Large intestine (tissue), 3 donors: ENCODE results near the gene FCHO1. TPM values are rescaled to one million over a fixed set of nuclear protein-coding genes. Genes with fewer than 3 reads are reported as not detected.
"Not testable (repeated sequence)": the region's sequence is repeated elsewhere in the genome, so short reads cannot be mapped to it uniquely, and the experiment has no call there.

ENCODE experiments used
- DNase-seq, 2 donors: peaks; one replicate each; pipeline versions ENCODE4 v3.0.0 to v3.0.0-alpha.2; 2013
- H3K27ac ChIP-seq: one replicate; pipeline ENCODE4 v1.5.1; 2013; ENCODE audit warnings: low read length
- H3K27me3 ChIP-seq: 2 replicates; pipeline ENCODE4 v1.6.1; 2013; ENCODE audit warnings: low read length; ENCODE audit not compliant: control insufficient read depth, insufficient read depth
- H3K36me3 ChIP-seq: 2 replicates; pipeline ENCODE4 v1.6.1; 2013; ENCODE audit warnings: low read length; ENCODE audit not compliant: control insufficient read depth, insufficient read depth
- H3K4me1 ChIP-seq: one replicate; pipeline ENCODE4 v1.6.1; 2013; ENCODE audit warnings: low read length; ENCODE audit not compliant: control insufficient read depth, insufficient read depth
- H3K4me3 ChIP-seq: one replicate; pipeline ENCODE4 v1.5.1; 2013; ENCODE audit warnings: low read length
- H3K9me3 ChIP-seq: one replicate; pipeline ENCODE4 v1.6.1; 2013; ENCODE audit warnings: mild to moderate bottlenecking, low read depth, low read length, moderate library complexity; ENCODE audit not compliant: control insufficient read depth
- WGBS: methylation state at CpG from one replicate; pipeline ENCODE4 v1.1.5; 2013; ENCODE audit warnings: low lambda C conversion rate; ENCODE audit not compliant: insufficient coverage; 5-methylcytosine and 5-hydroxymethylcytosine counted together
- polyA plus RNA-seq: library from polyadenylated mRNA; unstranded; fragments of 120-200 nt; gene quantifications from one replicate; pipeline ENCODE4 v1.2.1, GENCODE V29; 2013

Gene FCHO1
- polyA plus RNA-seq, 1 donor: 2.5 TPM

GRCh38 chr19:17778968-17779929 lies 28.0 kb downstream of the FCHO1 start:
- DNase-seq: peak in 1 of 2 donors; percentile 50
- Histone ChIP-seq H3K4me3 (peak overlapping the region; percentile 7), H3K4me1 (peaks cover 5% of the 10 kb centered on the region), H3K27ac (no peak overlapping the region), H3K27me3 (no peaks in the 10 kb centered on the region), H3K36me3 (no peaks in the 10 kb centered on the region), H3K9me3 (peaks cover 2% of the 10 kb centered on the region)
- WGBS: 7% methylated on average over 3 of the region's 25 CpGs

GRCh38 chr19:17780781-17781180 lies 29.5 kb downstream of the FCHO1 start:
- H3K27me3 ChIP-seq: no peaks in the 10 kb centered on the region
- H3K9me3 ChIP-seq: peaks cover 2% of the 10 kb centered on the region
- no peak overlapping the region for H3K27ac ChIP-seq
- no CpG with 5 or more reads among the region's 2 CpGs for WGBS
- DNase-seq: no peak
- no peak overlapping the region for H3K4me3 ChIP-seq
- H3K36me3 ChIP-seq: no peaks in the 10 kb centered on the region
- peaks cover 5% of the 10 kb centered on the region for H3K4me1 ChIP-seq

- H3K27ac ChIP-seq, DNase-seq, H3K9me3 ChIP-seq, H3K36me3 ChIP-seq, H3K27me3 ChIP-seq, H3K4me1 ChIP-seq, H3K4me3 ChIP-seq: not testable (repeated sequence)
- no CpG with 5 or more reads among the region's 5 CpGs for WGBS
Observed at GRCh38 chr19:17783721-17784120, 32.4 kb downstream of the FCHO1 start.

- H3K27ac ChIP-seq: no peak overlapping the region
- peak in 1 of 2 donors; percentile 59 for DNase-seq
- H3K4me1 ChIP-seq: no peaks in the 10 kb centered on the region
- no peak overlapping the region for H3K4me3 ChIP-seq
- no peaks in the 10 kb centered on the region for H3K27me3 ChIP-seq
- no peaks in the 10 kb centered on the region for H3K36me3 ChIP-seq
- no CpG with 5 or more reads among the region's 32 CpGs for WGBS
- no peaks in the 10 kb centered on the region for H3K9me3 ChIP-seq
Observed at GRCh38 chr19:17784201-17785008, 33.1 kb downstream of the FCHO1 start.

GRCh38 chr19:17787274-17787913 lies 36.1 kb downstream of the FCHO1 start:
- peaks cover 15% of the 10 kb centered on the region for H3K4me1 ChIP-seq
- no peaks in the 10 kb centered on the region for H3K9me3 ChIP-seq
- no peak overlapping the region for H3K4me3 ChIP-seq
- no peak overlapping the region for H3K27ac ChIP-seq
- DNase-seq: no peak
- no peaks in the 10 kb centered on the region for H3K27me3 ChIP-seq
- WGBS: no CpG with 5 or more reads among the region's 14 CpGs
- H3K36me3 ChIP-seq: no peaks in the 10 kb centered on the region

- Histone ChIP-seq H3K4me3 (no peak overlapping the region), H3K36me3 (no peaks in the 10 kb centered on the region), H3K9me3 (no peaks in the 10 kb centered on the region), H3K27me3 (no peaks in the 10 kb centered on the region), H3K27ac (no peak overlapping the region), H3K4me1 (peaks cover 16% of the 10 kb centered on the region)
- DNase-seq: no peak
- WGBS: no CpG with 5 or more reads among the region's 2 CpGs
Observed at GRCh38 chr19:17788632-17789031, 37.4 kb downstream of the FCHO1 start.

- Histone ChIP-seq H3K4me3 (no peak overlapping the region), H3K27ac (no peak overlapping the region), H3K27me3 (peaks cover 10% of the 10 kb centered on the region), H3K36me3 (no peaks in the 10 kb centered on the region), H3K9me3 (no peaks in the 10 kb centered on the region), H3K4me1 (peaks cover 27% of the 10 kb centered on the region)
- WGBS: no CpG with 5 or more reads among the region's 6 CpGs
- peak; percentile 47 to 69 for DNase-seq
Observed at GRCh38 chr19:17790059-17790780, 38.9 kb downstream of the FCHO1 start.

GRCh38 chr19:17794412-17794730 lies 43.1 kb downstream of the FCHO1 start:
- Histone ChIP-seq H3K4me3 (peak overlapping the region; percentile 95), H3K9me3 (no peaks in the 10 kb centered on the region), H3K4me1 (peaks cover 54% of the 10 kb centered on the region), H3K27me3 (peaks cover 14% of the 10 kb centered on the region), H3K36me3 (peaks cover 4% of the 10 kb centered on the region), H3K27ac (peak overlapping the region; percentile 99)
- DNase-seq: no peak
- no CpG with 5 or more reads among the region's 9 CpGs for WGBS

- peaks cover 6% of the 10 kb centered on the region for H3K36me3 ChIP-seq
- WGBS: no CpG with 5 or more reads among the region's 50 CpGs
- peaks cover 14% of the 10 kb centered on the region for H3K27me3 ChIP-seq
- peaks cover 53% of the 10 kb centered on the region for H3K4me1 ChIP-seq
- peak; percentile 93 to 97 for DNase-seq
- peak within 1 kb of the TSS; percentile 95 for H3K4me3 ChIP-seq
- no peaks in the 10 kb centered on the region for H3K9me3 ChIP-seq
- H3K27ac ChIP-seq: peak within 1 kb of the TSS; percentile 99
Observed at GRCh38 chr19:17794731-17795494, 43.6 kb downstream of the FCHO1 start, which contains the start of gene B3GNT3. TSS of gene B3GNT3 (plus strand) at chr19:17795138. CDS start at chr19:17807808, 12,670 bp downstream.
